H1 (cell line): ENCODE data around the gene IL36RN.

Experiments
- EGR1 ChIP-seq: IDR thresholded peaks from 2 replicates; pipeline ENCODE4 v1.6.1; 2011; ENCODE audit warnings: low read depth, low read length, borderline replicate concordance
- EZH2 ChIP-seq: fragments of 200-600 bp; sonication (generic); IDR thresholded peaks from 2 replicates; pipeline ENCODE4 v1.7.1; 2012; ENCODE audit warnings: low read depth, mild to moderate bottlenecking, moderate library complexity, low read length, inconsistent platforms; ENCODE audit not compliant: severe bottlenecking
- POLR2A ChIP-seq, 2 experiments: IDR thresholded peaks; 1 replicate in 1 of 2; 2 replicates in 1 of 2; pipeline ENCODE4 v1.6.1; 2011; ENCODE audit warnings: low read depth in 2 of 2, low read length in 2 of 2, mild to moderate bottlenecking in 2 of 2; ENCODE audit errors: control extremely low read depth in 1 of 2
- TF ChIP-seq, protein P1 (sequence below): IDR thresholded peaks from 2 replicates; pipeline ENCODE4 v1.6.1; 2012; ENCODE audit warnings: inconsistent platforms

DNA sequence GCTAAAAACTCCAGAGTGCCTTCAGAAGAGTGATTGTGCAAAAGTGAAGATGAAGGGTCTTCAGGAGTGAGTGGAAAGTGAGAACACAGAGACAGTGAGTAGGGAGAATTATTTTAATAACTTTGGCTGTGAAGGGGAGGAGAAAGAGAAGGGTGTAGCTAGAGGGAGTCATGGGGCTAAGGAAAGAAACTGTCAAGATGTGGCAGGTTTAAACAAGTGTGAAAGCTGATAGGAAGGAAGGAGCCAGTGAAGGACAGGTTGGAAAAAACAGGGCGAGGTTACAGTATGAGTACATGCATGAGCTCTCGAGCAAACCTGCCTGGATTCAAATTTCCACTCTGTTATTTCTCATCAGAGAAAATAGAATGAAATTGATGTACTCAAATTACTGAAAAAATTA lies 26.5 kb downstream of the IL36RN start:
- TF ChIP-seq POLR2A (IDR thresholded peaks at IDR 0.05; ENCODE audit: control extremely low read depth in 1 of 2, low read depth in 2 of 2, low read length in 2 of 2) (no peak), EZH2 (no peak), EGR1 (no peak)
- TF ChIP-seq, protein P1, sequence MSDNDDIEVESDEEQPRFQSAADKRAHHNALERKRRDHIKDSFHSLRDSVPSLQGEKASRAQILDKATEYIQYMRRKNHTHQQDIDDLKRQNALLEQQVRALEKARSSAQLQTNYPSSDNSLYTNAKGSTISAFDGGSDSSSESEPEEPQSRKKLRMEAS, result no peak
